ENCODE data around the gene RNLS. TPM values are rescaled to one million over a fixed set of nuclear protein-coding genes. Genes with fewer than 3 reads are reported as not detected.
A peak's percentile ranks its signal among the peaks of the same experiment; 100 is the strongest.

RNLS gene
- total RNA-seq, 2 experiments from 2014 or later, result not detected

DNA sequence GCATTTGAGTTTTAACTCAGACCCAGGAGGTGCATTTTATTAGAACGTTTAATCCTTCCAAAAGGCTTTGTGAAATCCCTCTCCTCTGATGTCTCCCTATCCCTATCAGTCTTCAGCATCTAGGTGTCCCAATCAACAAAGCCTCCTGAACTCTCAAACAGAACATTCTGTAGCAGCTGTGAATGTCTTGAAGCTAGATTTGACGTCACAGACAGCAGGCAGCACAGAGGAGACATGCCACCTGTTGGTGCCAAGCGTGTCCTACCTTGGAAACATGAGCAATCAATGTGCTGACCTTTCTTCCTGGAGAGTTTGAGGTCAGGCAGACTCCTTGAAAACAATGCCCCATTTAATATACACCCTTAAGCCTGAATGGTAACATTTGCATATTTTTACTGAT, 125.5 kb downstream of the RNLS start:
- Histone ChIP-seq H4K20me1 (ENCODE audit: insufficient read depth, low read length) (no peaks in the 10 kb centered on the region), H3K27ac (ENCODE audit: low read depth, low read length, poor library complexity, severe bottlenecking) (no peak overlapping the region), H3K4me1 (ENCODE audit: insufficient read depth, low read length, poor library complexity, severe bottlenecking) (no peaks in the 10 kb centered on the region), H3K36me3 (ENCODE audit: insufficient read depth, low read length) (no peaks in the 10 kb centered on the region), H2AFZ (ENCODE audit: low read length) (no peak overlapping the region), H3K9me2 (ENCODE audit: insufficient read depth, low read length) (no peaks in the 10 kb centered on the region), H3K79me2 (ENCODE audit: insufficient read depth, low read depth, low read length) (no peaks in the 10 kb centered on the region), H3K9me3 (ENCODE audit: low read length) (no peaks in the 10 kb centered on the region), H3K4me3 (ENCODE audit: low read depth, low read length, poor library complexity, severe bottlenecking) (no peak overlapping the region), H3K4me2 (ENCODE audit: low read length) (no peak overlapping the region)
- no TSS peak for BruUV-seq (replicated peaks)
- ChIA-PET POLR2A (interaction anchor here (0.9 to 2.0 kb wide), 2 partner anchors 9 to 121 kb away, joined by 3 to 5 read pairs; no protein-coding TSS in a partner anchor), CTCF (ENCODE audit: unreplicated experiment) (no interaction called here)
- peak; percentile 42 for DNase-seq (ENCODE audit: low spot score)
- TF ChIP-seq, protein P1, sequence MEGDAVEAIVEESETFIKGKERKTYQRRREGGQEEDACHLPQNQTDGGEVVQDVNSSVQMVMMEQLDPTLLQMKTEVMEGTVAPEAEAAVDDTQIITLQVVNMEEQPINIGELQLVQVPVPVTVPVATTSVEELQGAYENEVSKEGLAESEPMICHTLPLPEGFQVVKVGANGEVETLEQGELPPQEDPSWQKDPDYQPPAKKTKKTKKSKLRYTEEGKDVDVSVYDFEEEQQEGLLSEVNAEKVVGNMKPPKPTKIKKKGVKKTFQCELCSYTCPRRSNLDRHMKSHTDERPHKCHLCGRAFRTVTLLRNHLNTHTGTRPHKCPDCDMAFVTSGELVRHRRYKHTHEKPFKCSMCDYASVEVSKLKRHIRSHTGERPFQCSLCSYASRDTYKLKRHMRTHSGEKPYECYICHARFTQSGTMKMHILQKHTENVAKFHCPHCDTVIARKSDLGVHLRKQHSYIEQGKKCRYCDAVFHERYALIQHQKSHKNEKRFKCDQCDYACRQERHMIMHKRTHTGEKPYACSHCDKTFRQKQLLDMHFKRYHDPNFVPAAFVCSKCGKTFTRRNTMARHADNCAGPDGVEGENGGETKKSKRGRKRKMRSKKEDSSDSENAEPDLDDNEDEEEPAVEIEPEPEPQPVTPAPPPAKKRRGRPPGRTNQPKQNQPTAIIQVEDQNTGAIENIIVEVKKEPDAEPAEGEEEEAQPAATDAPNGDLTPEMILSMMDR (conservative IDR thresholded peaks at IDR 0.05; ENCODE audit: low read length), result peak; percentile 38
- no peak for TF ChIP-seq EZH2phosphoT487 (IDR thresholded peaks at IDR 0.05; ENCODE audit: borderline replicate concordance, low read depth, low read length)
- intact Hi-C loops (cut with micrococcal nuclease; ENCODE audit: unreplicated experiment), result no loop called here

DNA sequence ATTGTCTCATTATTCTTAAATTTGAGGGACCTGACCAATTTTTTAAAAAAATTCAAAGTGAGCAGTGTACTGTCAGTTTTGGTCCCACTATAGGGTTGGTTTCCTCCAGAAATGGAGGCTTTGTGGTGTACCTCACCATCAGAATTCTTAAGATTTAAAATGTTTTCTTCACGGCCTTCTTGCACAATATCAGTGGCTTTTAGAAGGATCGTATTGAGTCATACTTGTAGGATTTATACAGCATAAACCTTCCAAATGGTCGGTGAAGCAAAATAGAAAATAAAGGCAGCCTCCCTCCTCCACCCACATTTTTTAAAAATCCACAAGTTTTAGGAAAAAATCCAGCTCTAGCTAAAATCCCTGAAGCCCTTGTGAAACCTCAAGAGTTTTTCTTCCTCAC, 126.4 kb downstream of the RNLS start:
- H3K4me1 ChIP-seq (ENCODE audit: insufficient read depth, low read length, poor library complexity, severe bottlenecking), result no peaks in the 10 kb centered on the region
- H3K27ac ChIP-seq (ENCODE audit: low read depth, low read length, poor library complexity, severe bottlenecking), result no peak overlapping the region
- H2AFZ ChIP-seq (ENCODE audit: low read length), result peak overlapping the region; percentile 8; the same call in 1 of the 2 replicates
- CTCF ChIA-PET (ENCODE audit: unreplicated experiment), result no interaction called here
- H3K9me2 ChIP-seq (ENCODE audit: insufficient read depth, low read length), result no peaks in the 10 kb centered on the region
- TF ChIP-seq, protein P1 (conservative IDR thresholded peaks at IDR 0.05; ENCODE audit: low read length), result no peak
- TF ChIP-seq EZH2phosphoT487 (IDR thresholded peaks at IDR 0.05; ENCODE audit: borderline replicate concordance, low read depth, low read length), result no peak
- no peak for DNase-seq (ENCODE audit: low spot score)
- intact Hi-C loops (cut with micrococcal nuclease; ENCODE audit: unreplicated experiment), result no loop called here
- H3K36me3 ChIP-seq (ENCODE audit: insufficient read depth, low read length), result no peaks in the 10 kb centered on the region
- no peaks in the 10 kb centered on the region for H4K20me1 ChIP-seq (ENCODE audit: insufficient read depth, low read length)
- H3K9me3 ChIP-seq (ENCODE audit: low read length), result no peaks in the 10 kb centered on the region
- H3K4me2 ChIP-seq (ENCODE audit: low read length), result no peak overlapping the region
- POLR2A ChIA-PET, result interaction anchor here (2.0 kb wide), 1 partner anchor 10 kb away, joined by 5 read pairs; no protein-coding TSS in a partner anchor
- no TSS peak for BruUV-seq (replicated peaks)
- H3K79me2 ChIP-seq (ENCODE audit: insufficient read depth, low read depth, low read length), result no peaks in the 10 kb centered on the region
- H3K4me3 ChIP-seq (ENCODE audit: low read depth, low read length, poor library complexity, severe bottlenecking), result no peak overlapping the region

DNA sequence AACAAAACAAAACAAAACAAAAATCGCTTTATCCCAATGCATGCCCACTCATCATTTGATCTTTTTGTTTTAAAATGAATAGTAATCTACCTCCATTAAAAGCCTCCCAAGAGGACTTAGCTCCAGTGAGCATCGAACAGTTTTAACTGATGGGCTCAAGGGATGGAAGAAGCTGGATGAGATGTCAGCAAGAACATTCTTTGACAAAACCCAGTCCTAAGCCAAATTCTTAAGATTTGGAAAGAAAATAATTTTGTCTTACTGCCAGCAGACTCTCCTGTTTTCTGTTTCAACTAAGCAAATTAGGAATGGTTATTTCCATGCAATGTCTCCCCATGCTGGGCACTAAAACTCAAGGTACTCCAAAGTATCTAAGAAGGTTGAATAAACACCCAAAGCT, 127.3 kb downstream of the RNLS start:
- H3K9me3 ChIP-seq (ENCODE audit: low read length), result no peaks in the 10 kb centered on the region
- H3K4me2 ChIP-seq (ENCODE audit: low read length), result no peak overlapping the region
- BruUV-seq (replicated peaks), result no TSS peak
- no peak for TF ChIP-seq EZH2phosphoT487 (IDR thresholded peaks at IDR 0.05; ENCODE audit: borderline replicate concordance, low read depth, low read length)
- TF ChIP-seq, protein P1 (conservative IDR thresholded peaks at IDR 0.05; ENCODE audit: low read length), result no peak
- no peaks in the 10 kb centered on the region for H3K9me2 ChIP-seq (ENCODE audit: insufficient read depth, low read length)
- intact Hi-C loops (cut with micrococcal nuclease; ENCODE audit: unreplicated experiment), result no loop called here
- CTCF ChIA-PET (ENCODE audit: unreplicated experiment), result no interaction called here
- H3K27ac ChIP-seq (ENCODE audit: low read depth, low read length, poor library complexity, severe bottlenecking), result no peak overlapping the region
- H3K79me2 ChIP-seq (ENCODE audit: insufficient read depth, low read depth, low read length), result no peaks in the 10 kb centered on the region
- no peak overlapping the region for H2AFZ ChIP-seq (ENCODE audit: low read length)
- H3K36me3 ChIP-seq (ENCODE audit: insufficient read depth, low read length), result no peaks in the 10 kb centered on the region
- no peaks in the 10 kb centered on the region for H4K20me1 ChIP-seq (ENCODE audit: insufficient read depth, low read length)
- DNase-seq (ENCODE audit: low spot score), result no peak
- H3K4me1 ChIP-seq (ENCODE audit: insufficient read depth, low read length, poor library complexity, severe bottlenecking), result no peaks in the 10 kb centered on the region
- POLR2A ChIA-PET, result interaction anchor here (2.0 kb wide), 1 partner anchor 10 kb away, joined by 5 read pairs; no protein-coding TSS in a partner anchor
- H3K4me3 ChIP-seq (ENCODE audit: low read depth, low read length, poor library complexity, severe bottlenecking), result no peak overlapping the region

Measured in OCI-LY7 (cell line).